ENCODE results near the gene CENPW. TPM values are rescaled to one million over a fixed set of nuclear protein-coding genes. Genes with fewer than 3 reads are reported as not detected.

CENPW gene
- polyA plus RNA-seq, 1 donor (not counting 4 experiments of a cell fraction or from before 2014, with no cell fraction given), result 20.9 TPM

- dilution Hi-C loops (cut with MboI; ENCODE audit: extremely low pct_ligation_motif_present, low sequenced_read_pairs), result no loop called here
- no peaks in the 10 kb centered on the region for H3K36me3 ChIP-seq (ENCODE audit: control insufficient read depth in 2 of 2, extremely low read depth in 1 of 2, insufficient read depth in 2 of 2, low read length in 2 of 2)
- no peak overlapping the region for H2AFZ ChIP-seq (ENCODE audit: control insufficient read depth, low read length)
- FAIRE-seq, result no peak
- H3K79me2 ChIP-seq (ENCODE audit: control insufficient read depth, insufficient read depth, low read length), result no peaks in the 10 kb centered on the region
- no peaks in the 10 kb centered on the region for H3K9me1 ChIP-seq (ENCODE audit: control insufficient read depth, extremely low read depth, insufficient read depth, low read length)
- no peak overlapping the region for H3K27ac ChIP-seq (ENCODE audit: control insufficient read depth, insufficient read depth, low read length)
- H3K4me3 ChIP-seq (ENCODE audit: control insufficient read depth in 2 of 3, extremely low read depth in 1 of 3, insufficient read depth in 2 of 3, low read depth in 1 of 3, low read length in 3 of 3), result no peak overlapping the region
- DNase-seq (ENCODE audit: low read depth, low spot score), result no peak
- H3K4me2 ChIP-seq (ENCODE audit: control insufficient read depth, extremely low read depth, insufficient read depth, low read depth, low read length), result no peak overlapping the region
- no peaks in the 10 kb centered on the region for H3K9me3 ChIP-seq (ENCODE audit: control insufficient read depth, low read depth, low read length)
- H3K27me3 ChIP-seq (ENCODE audit: control insufficient read depth, extremely low read depth, insufficient read depth, low read length), result no peaks in the 10 kb centered on the region
- H4K20me1 ChIP-seq (ENCODE audit: control insufficient read depth, extremely low read depth, insufficient read depth, low read length), result no peaks in the 10 kb centered on the region
- TF ChIP-seq EZH2 (IDR thresholded peaks at IDR 0.05; ENCODE audit: low read length), result no peak
- no peak for TF ChIP-seq CTCF (optimal IDR thresholded peaks at IDR 0.05 in 1 of 3, IDR thresholded peaks at IDR 0.05 in 1 of 3, conservative IDR thresholded peaks at IDR 0.05 in 1 of 3; ENCODE audit: extremely low read depth in 1 of 3, insufficient read depth in 2 of 3, low read length in 3 of 3)
- no peaks in the 10 kb centered on the region for H3K4me1 ChIP-seq (ENCODE audit: control insufficient read depth, extremely low read depth, insufficient read depth, low read length)
- no peak overlapping the region for H3K9ac ChIP-seq (ENCODE audit: control insufficient read depth, extremely low read depth, insufficient read depth, low read length)
Observed at GRCh38 chr6:126352514-126352913, 12.6 kb downstream of the CENPW start.

GRCh38 chr6:126356526-126356925, 16.6 kb downstream of the CENPW start:
- DNase-seq (ENCODE audit: low read depth, low spot score), result no peak
- no peak overlapping the region for H3K4me3 ChIP-seq (ENCODE audit: control insufficient read depth in 2 of 3, extremely low read depth in 1 of 3, insufficient read depth in 2 of 3, low read depth in 1 of 3, low read length in 3 of 3)
- no peaks in the 10 kb centered on the region for H3K36me3 ChIP-seq (ENCODE audit: control insufficient read depth in 2 of 2, extremely low read depth in 1 of 2, insufficient read depth in 2 of 2, low read length in 2 of 2)
- TF ChIP-seq EZH2 (IDR thresholded peaks at IDR 0.05; ENCODE audit: low read length) (no peak), CTCF (optimal IDR thresholded peaks at IDR 0.05 in 1 of 3, IDR thresholded peaks at IDR 0.05 in 1 of 3, conservative IDR thresholded peaks at IDR 0.05 in 1 of 3; ENCODE audit: extremely low read depth in 1 of 3, insufficient read depth in 2 of 3, low read length in 3 of 3) (no peak)
- no peak overlapping the region for H3K4me2 ChIP-seq (ENCODE audit: control insufficient read depth, extremely low read depth, insufficient read depth, low read depth, low read length)
- dilution Hi-C loops (cut with MboI; ENCODE audit: extremely low pct_ligation_motif_present, low sequenced_read_pairs), result no loop called here
- no peaks in the 10 kb centered on the region for H3K27me3 ChIP-seq (ENCODE audit: control insufficient read depth, extremely low read depth, insufficient read depth, low read length)
- H3K9me1 ChIP-seq (ENCODE audit: control insufficient read depth, extremely low read depth, insufficient read depth, low read length), result no peaks in the 10 kb centered on the region
- FAIRE-seq, result no peak
- H3K9me3 ChIP-seq (ENCODE audit: control insufficient read depth, low read depth, low read length), result no peaks in the 10 kb centered on the region
- H3K4me1 ChIP-seq (ENCODE audit: control insufficient read depth, extremely low read depth, insufficient read depth, low read length), result no peaks in the 10 kb centered on the region
- H3K9ac ChIP-seq (ENCODE audit: control insufficient read depth, extremely low read depth, insufficient read depth, low read length), result no peak overlapping the region
- H3K79me2 ChIP-seq (ENCODE audit: control insufficient read depth, insufficient read depth, low read length), result no peaks in the 10 kb centered on the region
- no peaks in the 10 kb centered on the region for H4K20me1 ChIP-seq (ENCODE audit: control insufficient read depth, extremely low read depth, insufficient read depth, low read length)
- H3K27ac ChIP-seq (ENCODE audit: control insufficient read depth, insufficient read depth, low read length), result no peak overlapping the region
- H2AFZ ChIP-seq (ENCODE audit: control insufficient read depth, low read length), result no peak overlapping the region

All from keratinocyte (primary cell).